HEK293 (cell line): ENCODE data around the gene REEP2.

ENCODE experiments used
- CTCF ChIA-PET: fragments of 350-600 bp; formaldehyde crosslinking; extraction: SDS; loops from one replicate; lab custom pipeline; 2021; ENCODE audit warnings: antibody characterized with exemption; lab: Yijun Ruan, JAX
- POLR2A ChIA-PET: fragments of 300-600 bp; formaldehyde crosslinking; extraction: SDS; loops from one replicate; lab custom pipeline; 2020; ENCODE audit warnings: antibody characterized with exemption, inconsistent platforms; lab: Yijun Ruan, JAX
- H3K27ac ChIP-seq: fragments of 200-500 bp; sonication (Bioruptor generic); 2 replicates; pipeline ENCODE4 v1.5.1; 2014; ENCODE audit warnings: low read depth, low read length, control low read depth, inconsistent platforms; ENCODE audit errors: extremely low read depth
- H3K36me3 ChIP-seq, 2 experiments: fragments of 200-500 bp in 1 of 2; sonication (Bioruptor generic) in 1 of 2; 1 replicate in 1 of 2; 2 replicates in 1 of 2; pipeline ENCODE4 v1.5.1; 2014 to 2017; ENCODE audit warnings: inconsistent platforms in 2 of 2, low read length in 2 of 2; ENCODE audit not compliant: control insufficient read depth in 2 of 2, insufficient read depth in 1 of 2
- H3K4me1 ChIP-seq: fragments of 200-500 bp; sonication (Bioruptor generic); 2 replicates; pipeline ENCODE4 v1.5.1; 2014; ENCODE audit warnings: mild to moderate bottlenecking, low read length, inconsistent platforms; ENCODE audit not compliant: control insufficient read depth, insufficient read depth
- H3K4me3 ChIP-seq: 2 replicates; pipeline ENCODE4 v1.5.1; 2011; ENCODE audit warnings: low read depth, mild to moderate bottlenecking, control low read depth, low read length, moderate library complexity
- H3K9me3 ChIP-seq: fragments of 200-500 bp; sonication (Bioruptor generic); 2 replicates; pipeline ENCODE4 v1.5.1; 2014; ENCODE audit warnings: low read depth, low read length, inconsistent platforms; ENCODE audit not compliant: control insufficient read depth, insufficient read depth
- ELK4 ChIP-seq: IDR thresholded peaks from 2 replicates; pipeline ENCODE4 v1.6.1; 2011; ENCODE audit warnings: mild to moderate bottlenecking, low read depth, low read length, borderline replicate concordance
- GLIS2 ChIP-seq: fragments of 450-650 bp; formaldehyde crosslinking; IDR thresholded peaks from 2 replicates; pipeline ENCODE4 v1.5.1; 2016; ENCODE audit warnings: missing biosample characterization, missing genetic modification characterization
- SALL2 ChIP-seq: fragments of 450-650 bp; formaldehyde crosslinking; IDR thresholded peaks from 2 replicates; pipeline ENCODE4 v1.5.0; 2017; ENCODE audit warnings: missing biosample characterization, mild to moderate bottlenecking, missing genetic modification characterization, borderline replicate concordance
- SETDB1 ChIP-seq: IDR thresholded peaks from one replicate; pipeline ENCODE4 v1.6.1; 2017; ENCODE audit warnings: mild to moderate bottlenecking, low read length, moderate library complexity, mixed read lengths; ENCODE audit not compliant: insufficient read length
- ZFHX2 ChIP-seq: fragments of 450-650 bp; formaldehyde crosslinking; conservative IDR thresholded peaks from 2 replicates; pipeline ENCODE4 v1.5.1; 2016; ENCODE audit warnings: missing biosample characterization, missing genetic modification characterization
- ZIC2 ChIP-seq: fragments of 450-650 bp; formaldehyde crosslinking; IDR thresholded peaks from 2 replicates; pipeline ENCODE4 v1.5.1; 2016; ENCODE audit warnings: missing biosample characterization, missing genetic modification characterization
- ZNF114 ChIP-seq: fragments of 450-650 bp; formaldehyde crosslinking; IDR thresholded peaks from 2 replicates; pipeline ENCODE4 v1.5.0; 2017; ENCODE audit warnings: missing biosample characterization, missing genetic modification characterization
- ZNF311 ChIP-seq: fragments of 450-650 bp; formaldehyde crosslinking; IDR thresholded peaks from 2 replicates; pipeline ENCODE4 v1.5.1; 2017; ENCODE audit warnings: missing biosample characterization, missing genetic modification characterization, borderline replicate concordance
- ZNF335 ChIP-seq: fragments of 450-650 bp; formaldehyde crosslinking; conservative IDR thresholded peaks from 2 replicates; pipeline ENCODE4 v1.5.1; 2016; ENCODE audit warnings: missing biosample characterization, missing genetic modification characterization
- ZNF37A ChIP-seq: fragments of 450-650 bp; IDR thresholded peaks from 2 replicates; pipeline ENCODE4 v1.5.1; 2018; ENCODE audit warnings: missing biosample characterization, missing genetic modification characterization
- ZNF398 ChIP-seq: fragments of 450-650 bp; formaldehyde crosslinking; IDR thresholded peaks from 2 replicates; pipeline ENCODE4 v1.5.1; 2017; ENCODE audit warnings: missing biosample characterization, missing genetic modification characterization
- ZNF548 ChIP-seq: fragments of 450-650 bp; formaldehyde crosslinking; IDR thresholded peaks from 2 replicates; pipeline ENCODE4 v1.5.1; 2016; ENCODE audit warnings: missing biosample characterization, missing genetic modification characterization
- ZNF624 ChIP-seq: fragments of 450-650 bp; formaldehyde crosslinking; IDR thresholded peaks from 2 replicates; pipeline ENCODE4 v1.5.1; 2017; ENCODE audit warnings: missing biosample characterization, missing genetic modification characterization
- ZNF626 ChIP-seq: fragments of 450-650 bp; sonication (Bioruptor Pico); formaldehyde crosslinking; IDR thresholded peaks from 2 replicates; pipeline ENCODE4 v1.5.1; 2018; ENCODE audit warnings: missing biosample characterization, missing genetic modification characterization, inconsistent platforms
- ZNF654 ChIP-seq: fragments of 450-650 bp; formaldehyde crosslinking; IDR thresholded peaks from 2 replicates; pipeline ENCODE4 v1.5.1; 2016; ENCODE audit warnings: low read depth, missing biosample characterization, missing genetic modification characterization
- ZNF658 ChIP-seq: fragments of 450-650 bp; formaldehyde crosslinking; IDR thresholded peaks from 2 replicates; pipeline ENCODE4; 2016; ENCODE audit warnings: missing biosample characterization, missing genetic modification characterization
- ZNF792 ChIP-seq: fragments of 450-650 bp; formaldehyde crosslinking; IDR thresholded peaks from 2 replicates; pipeline ENCODE4 v1.5.1; 2016; ENCODE audit warnings: missing biosample characterization, missing genetic modification characterization
- ZNF830 ChIP-seq: fragments of 450-650 bp; IDR thresholded peaks from 2 replicates; pipeline ENCODE4 v1.5.0; 2018; ENCODE audit warnings: missing biosample characterization, missing genetic modification characterization, low read depth, mild to moderate bottlenecking, moderate library complexity
- ZXDB ChIP-seq: fragments of 450-650 bp; formaldehyde crosslinking; IDR thresholded peaks from 2 replicates; pipeline ENCODE4 v1.5.1; 2016; ENCODE audit warnings: missing biosample characterization, missing genetic modification characterization
- TF ChIP-seq, protein P1 (sequence below): fragments of 450-650 bp; formaldehyde crosslinking; IDR thresholded peaks from 2 replicates; pipeline ENCODE4 v1.5.1; 2017; ENCODE audit warnings: missing biosample characterization, missing genetic modification characterization
- TF ChIP-seq, protein P2 (sequence below): fragments of 450-650 bp; formaldehyde crosslinking; IDR thresholded peaks from 2 replicates; pipeline ENCODE4 v1.5.1; 2016; ENCODE audit warnings: missing biosample characterization, missing genetic modification characterization, borderline replicate concordance
- TF ChIP-seq, protein P3 (sequence below): fragments of 450-650 bp; formaldehyde crosslinking; IDR thresholded peaks from 2 replicates; pipeline ENCODE4 v1.5.1; 2017; ENCODE audit warnings: missing biosample characterization, missing genetic modification characterization
- TF ChIP-seq, protein P4 (sequence below): sonication (generic); formaldehyde crosslinking; IDR thresholded peaks from 2 replicates; pipeline ENCODE4 v1.8.1; 2022; ENCODE audit warnings: mild to moderate bottlenecking, moderate library complexity, missing genetic modification reagents
- TF ChIP-seq, protein P5 (sequence below): fragments of 450-650 bp; formaldehyde crosslinking; IDR thresholded peaks from 2 replicates; pipeline ENCODE4 v1.5.1; 2017; ENCODE audit warnings: missing biosample characterization, missing genetic modification characterization

The REEP2 gene

DNA sequence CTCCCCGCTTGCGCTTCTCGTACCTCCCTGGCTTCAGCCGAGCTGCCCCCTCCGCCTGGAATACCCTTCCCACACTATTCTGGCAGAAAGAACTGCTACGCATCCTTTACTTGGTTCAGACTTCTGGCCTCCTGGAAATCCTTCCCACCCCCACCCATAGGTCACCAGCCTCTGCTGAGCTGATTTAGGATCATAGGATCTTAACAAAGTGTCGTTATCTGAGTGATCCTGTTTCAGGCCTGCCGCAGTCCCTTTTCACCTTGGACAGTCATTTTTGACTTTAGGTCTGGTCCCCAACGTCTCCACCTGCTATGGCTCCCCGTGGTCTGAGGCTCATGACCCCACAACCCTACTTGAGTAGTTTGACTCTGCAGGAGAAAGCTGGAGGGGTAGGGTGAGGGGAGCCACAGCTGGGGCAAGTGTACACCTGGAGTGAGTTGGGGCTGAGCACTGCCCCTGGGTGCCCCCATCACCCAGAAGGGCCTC lies 53.7 kb downstream of the REEP2 start (continued):
- TF ChIP-seq, protein P1, sequence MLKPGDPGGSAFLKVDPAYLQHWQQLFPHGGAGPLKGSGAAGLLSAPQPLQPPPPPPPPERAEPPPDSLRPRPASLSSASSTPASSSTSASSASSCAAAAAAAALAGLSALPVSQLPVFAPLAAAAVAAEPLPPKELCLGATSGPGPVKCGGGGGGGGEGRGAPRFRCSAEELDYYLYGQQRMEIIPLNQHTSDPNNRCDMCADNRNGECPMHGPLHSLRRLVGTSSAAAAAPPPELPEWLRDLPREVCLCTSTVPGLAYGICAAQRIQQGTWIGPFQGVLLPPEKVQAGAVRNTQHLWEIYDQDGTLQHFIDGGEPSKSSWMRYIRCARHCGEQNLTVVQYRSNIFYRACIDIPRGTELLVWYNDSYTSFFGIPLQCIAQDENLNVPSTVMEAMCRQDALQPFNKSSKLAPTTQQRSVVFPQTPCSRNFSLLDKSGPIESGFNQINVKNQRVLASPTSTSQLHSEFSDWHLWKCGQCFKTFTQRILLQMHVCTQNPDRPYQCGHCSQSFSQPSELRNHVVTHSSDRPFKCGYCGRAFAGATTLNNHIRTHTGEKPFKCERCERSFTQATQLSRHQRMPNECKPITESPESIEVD (tag by site-specific recombination): no peak
- TF ChIP-seq ZNF311 (tag by site-specific recombination) (no peak), ZNF114 (tag by site-specific recombination) (no peak), ZNF548 (tag by site-specific recombination) (no peak), SALL2 (tag by site-specific recombination) (no peak), ZNF654 (tag by site-specific recombination) (no peak), ZFHX2 (tag by site-specific recombination) (0 out of 2 replicates have a peak, but pooled peaks have one; percentile 3), ELK4 (no peak), GLIS2 (peak; percentile 62; the same call in 1 of the 2 replicates), ZNF335 (tag by site-specific recombination) (peak; percentile 16), ZNF624 (tag by site-specific recombination) (no peak), ZNF626 (tag by site-specific recombination) (no peak), ZXDB (tag by site-specific recombination) (0 out of 2 replicates have a peak, but pooled peaks have one; percentile 10), ZIC2 (tag by site-specific recombination) (0 out of 2 replicates have a peak, but pooled peaks have one; percentile 20), ZNF398 (tag by site-specific recombination) (0 out of 2 replicates have a peak, but pooled peaks have one; percentile 5)
- TF ChIP-seq, protein P2, sequence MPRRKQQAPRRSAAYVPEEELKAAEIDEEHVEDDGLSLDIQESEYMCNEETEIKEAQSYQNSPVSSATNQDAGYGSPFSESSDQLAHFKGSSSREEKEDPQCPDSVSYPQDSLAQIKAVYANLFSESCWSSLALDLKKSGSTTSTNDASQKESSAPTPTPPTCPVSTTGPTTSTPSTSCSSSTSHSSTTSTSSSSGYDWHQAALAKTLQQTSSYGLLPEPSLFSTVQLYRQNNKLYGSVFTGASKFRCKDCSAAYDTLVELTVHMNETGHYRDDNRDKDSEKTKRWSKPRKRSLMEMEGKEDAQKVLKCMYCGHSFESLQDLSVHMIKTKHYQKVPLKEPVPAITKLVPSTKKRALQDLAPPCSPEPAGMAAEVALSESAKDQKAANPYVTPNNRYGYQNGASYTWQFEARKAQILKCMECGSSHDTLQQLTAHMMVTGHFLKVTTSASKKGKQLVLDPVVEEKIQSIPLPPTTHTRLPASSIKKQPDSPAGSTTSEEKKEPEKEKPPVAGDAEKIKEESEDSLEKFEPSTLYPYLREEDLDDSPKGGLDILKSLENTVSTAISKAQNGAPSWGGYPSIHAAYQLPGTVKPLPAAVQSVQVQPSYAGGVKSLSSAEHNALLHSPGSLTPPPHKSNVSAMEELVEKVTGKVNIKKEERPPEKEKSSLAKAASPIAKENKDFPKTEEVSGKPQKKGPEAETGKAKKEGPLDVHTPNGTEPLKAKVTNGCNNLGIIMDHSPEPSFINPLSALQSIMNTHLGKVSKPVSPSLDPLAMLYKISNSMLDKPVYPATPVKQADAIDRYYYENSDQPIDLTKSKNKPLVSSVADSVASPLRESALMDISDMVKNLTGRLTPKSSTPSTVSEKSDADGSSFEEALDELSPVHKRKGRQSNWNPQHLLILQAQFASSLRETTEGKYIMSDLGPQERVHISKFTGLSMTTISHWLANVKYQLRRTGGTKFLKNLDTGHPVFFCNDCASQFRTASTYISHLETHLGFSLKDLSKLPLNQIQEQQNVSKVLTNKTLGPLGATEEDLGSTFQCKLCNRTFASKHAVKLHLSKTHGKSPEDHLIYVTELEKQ: no peak
- TF ChIP-seq, protein P3, sequence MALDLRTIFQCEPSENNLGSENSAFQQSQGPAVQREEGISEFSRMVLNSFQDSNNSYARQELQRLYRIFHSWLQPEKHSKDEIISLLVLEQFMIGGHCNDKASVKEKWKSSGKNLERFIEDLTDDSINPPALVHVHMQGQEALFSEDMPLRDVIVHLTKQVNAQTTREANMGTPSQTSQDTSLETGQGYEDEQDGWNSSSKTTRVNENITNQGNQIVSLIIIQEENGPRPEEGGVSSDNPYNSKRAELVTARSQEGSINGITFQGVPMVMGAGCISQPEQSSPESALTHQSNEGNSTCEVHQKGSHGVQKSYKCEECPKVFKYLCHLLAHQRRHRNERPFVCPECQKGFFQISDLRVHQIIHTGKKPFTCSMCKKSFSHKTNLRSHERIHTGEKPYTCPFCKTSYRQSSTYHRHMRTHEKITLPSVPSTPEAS (tag by site-specific recombination): no peak

- POLR2A ChIA-PET: interaction anchor here (1.8 kb wide), 1 partner anchor 30 kb away, joined by 6 read pairs; the partner anchor contains the start of gene EGR1
- Histone ChIP-seq H3K4me1 (peaks cover 8% of the 10 kb centered on the region), H3K27ac (no peak overlapping the region), H3K36me3 (no peaks in the 10 kb centered on the region), H3K4me3 (no peak overlapping the region), H3K9me3 (no peaks in the 10 kb centered on the region)
- CTCF ChIA-PET: interaction anchor here (1.4 to 5.4 kb wide), 2 partner anchors 9 to 45 kb away, joined by 5 to 38 read pairs; no protein-coding TSS in a partner anchor
- TF ChIP-seq ZNF830 (no peak), ZNF37A (tag by site-specific recombination) (no peak), ZNF658 (tag by site-specific recombination) (no peak), ZNF792 (tag by site-specific recombination) (no peak), SETDB1 (no peak)
- TF ChIP-seq, protein P4, sequence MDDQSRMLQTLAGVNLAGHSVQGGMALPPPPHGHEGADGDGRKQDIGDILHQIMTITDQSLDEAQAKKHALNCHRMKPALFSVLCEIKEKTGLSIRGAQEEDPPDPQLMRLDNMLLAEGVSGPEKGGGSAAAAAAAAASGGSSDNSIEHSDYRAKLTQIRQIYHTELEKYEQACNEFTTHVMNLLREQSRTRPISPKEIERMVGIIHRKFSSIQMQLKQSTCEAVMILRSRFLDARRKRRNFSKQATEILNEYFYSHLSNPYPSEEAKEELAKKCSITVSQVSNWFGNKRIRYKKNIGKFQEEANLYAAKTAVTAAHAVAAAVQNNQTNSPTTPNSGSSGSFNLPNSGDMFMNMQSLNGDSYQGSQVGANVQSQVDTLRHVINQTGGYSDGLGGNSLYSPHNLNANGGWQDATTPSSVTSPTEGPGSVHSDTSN (CRISPR knock-in tag): no peak
- TF ChIP-seq, protein P5, sequence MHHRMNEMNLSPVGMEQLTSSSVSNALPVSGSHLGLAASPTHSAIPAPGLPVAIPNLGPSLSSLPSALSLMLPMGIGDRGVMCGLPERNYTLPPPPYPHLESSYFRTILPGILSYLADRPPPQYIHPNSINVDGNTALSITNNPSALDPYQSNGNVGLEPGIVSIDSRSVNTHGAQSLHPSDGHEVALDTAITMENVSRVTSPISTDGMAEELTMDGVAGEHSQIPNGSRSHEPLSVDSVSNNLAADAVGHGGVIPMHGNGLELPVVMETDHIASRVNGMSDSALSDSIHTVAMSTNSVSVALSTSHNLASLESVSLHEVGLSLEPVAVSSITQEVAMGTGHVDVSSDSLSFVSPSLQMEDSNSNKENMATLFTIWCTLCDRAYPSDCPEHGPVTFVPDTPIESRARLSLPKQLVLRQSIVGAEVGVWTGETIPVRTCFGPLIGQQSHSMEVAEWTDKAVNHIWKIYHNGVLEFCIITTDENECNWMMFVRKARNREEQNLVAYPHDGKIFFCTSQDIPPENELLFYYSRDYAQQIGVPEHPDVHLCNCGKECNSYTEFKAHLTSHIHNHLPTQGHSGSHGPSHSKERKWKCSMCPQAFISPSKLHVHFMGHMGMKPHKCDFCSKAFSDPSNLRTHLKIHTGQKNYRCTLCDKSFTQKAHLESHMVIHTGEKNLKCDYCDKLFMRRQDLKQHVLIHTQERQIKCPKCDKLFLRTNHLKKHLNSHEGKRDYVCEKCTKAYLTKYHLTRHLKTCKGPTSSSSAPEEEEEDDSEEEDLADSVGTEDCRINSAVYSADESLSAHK (tag by site-specific recombination): no peak
Observed at GRCh38 chr5:138495351-138495750, 56.5 kb downstream of the REEP2 start.
